Fibroblast of mammary gland (primary cell): Measurements from ENCODE around the gene TNS3.
A peak's percentile ranks its signal among the peaks of the same experiment; 100 is the strongest.

Experiments
- DNase-seq: peaks from one replicate; pipeline ENCODE4 v3.0.0-alpha.2; 2010; ENCODE audit warnings: low read depth
- H3K4me3 ChIP-seq: 2 replicates; pipeline ENCODE4 v1.5.1; 2011; ENCODE audit warnings: low read depth, mild to moderate bottlenecking, low read length, moderate library complexity; ENCODE audit not compliant: control insufficient read depth
- TF ChIP-seq, protein P1 (sequence below): conservative IDR thresholded peaks from 2 replicates; pipeline ENCODE4 v1.5.1; 2011; ENCODE audit warnings: low read depth, low read length, inconsistent platforms; ENCODE audit not compliant: control insufficient read depth, insufficient read depth

Gene TNS3

GRCh38 chr7:47581804-47582763, at the start of gene TNS3:
TNS3 (minus strand) TSS chr7:47582111; CDS start chr7:47439636, 142,475 bp downstream.
- H3K4me3 ChIP-seq, result peak within 1 kb of the TSS; percentile 60
- DNase-seq, result no peak
- TF ChIP-seq, protein P1, sequence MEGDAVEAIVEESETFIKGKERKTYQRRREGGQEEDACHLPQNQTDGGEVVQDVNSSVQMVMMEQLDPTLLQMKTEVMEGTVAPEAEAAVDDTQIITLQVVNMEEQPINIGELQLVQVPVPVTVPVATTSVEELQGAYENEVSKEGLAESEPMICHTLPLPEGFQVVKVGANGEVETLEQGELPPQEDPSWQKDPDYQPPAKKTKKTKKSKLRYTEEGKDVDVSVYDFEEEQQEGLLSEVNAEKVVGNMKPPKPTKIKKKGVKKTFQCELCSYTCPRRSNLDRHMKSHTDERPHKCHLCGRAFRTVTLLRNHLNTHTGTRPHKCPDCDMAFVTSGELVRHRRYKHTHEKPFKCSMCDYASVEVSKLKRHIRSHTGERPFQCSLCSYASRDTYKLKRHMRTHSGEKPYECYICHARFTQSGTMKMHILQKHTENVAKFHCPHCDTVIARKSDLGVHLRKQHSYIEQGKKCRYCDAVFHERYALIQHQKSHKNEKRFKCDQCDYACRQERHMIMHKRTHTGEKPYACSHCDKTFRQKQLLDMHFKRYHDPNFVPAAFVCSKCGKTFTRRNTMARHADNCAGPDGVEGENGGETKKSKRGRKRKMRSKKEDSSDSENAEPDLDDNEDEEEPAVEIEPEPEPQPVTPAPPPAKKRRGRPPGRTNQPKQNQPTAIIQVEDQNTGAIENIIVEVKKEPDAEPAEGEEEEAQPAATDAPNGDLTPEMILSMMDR, result no peak

GRCh38 chr7:47631711-47632110, 49.8 kb upstream of the TNS3 start:
- TF ChIP-seq, protein P1, result no peak
- H3K4me3 ChIP-seq, result no peak overlapping the region

DNA sequence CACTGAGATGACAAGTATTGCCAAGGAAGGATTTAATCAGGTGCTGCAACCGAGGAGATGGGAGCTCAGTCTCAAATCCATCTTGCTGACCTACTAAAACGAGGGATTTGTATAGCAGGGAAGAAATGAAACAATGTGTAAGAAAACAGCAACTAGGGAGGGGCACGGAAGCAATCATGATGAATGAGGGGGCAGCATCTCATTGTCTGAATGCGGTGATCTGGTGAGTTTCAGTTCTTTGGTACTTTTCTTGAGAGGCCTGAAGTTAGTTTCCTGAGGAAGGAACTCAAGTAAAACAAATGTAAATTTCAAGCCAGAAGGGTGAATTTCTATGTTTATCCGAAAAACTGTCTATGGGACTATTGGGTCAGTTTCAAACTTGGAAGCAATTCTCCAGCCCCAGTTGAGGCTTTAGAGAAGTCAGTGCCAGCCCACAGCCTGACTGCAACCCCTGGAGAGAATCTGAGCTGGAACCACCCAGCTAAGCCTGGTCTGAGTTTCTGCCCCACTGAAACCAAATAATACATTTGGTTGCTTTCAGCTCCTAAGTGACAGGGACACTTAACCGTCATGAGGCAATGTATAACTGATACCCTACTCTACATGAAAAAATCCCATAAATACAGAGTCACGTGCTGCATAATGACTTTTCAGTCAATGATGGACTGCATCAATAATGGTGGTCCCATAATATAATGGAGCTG, 45.8 kb upstream of the TNS3 start:
- no peak for DNase-seq

More at GRCh38 chr7:47631711-47632110, 49.8 kb upstream of the TNS3 start:
- no peak for DNase-seq

DNA sequence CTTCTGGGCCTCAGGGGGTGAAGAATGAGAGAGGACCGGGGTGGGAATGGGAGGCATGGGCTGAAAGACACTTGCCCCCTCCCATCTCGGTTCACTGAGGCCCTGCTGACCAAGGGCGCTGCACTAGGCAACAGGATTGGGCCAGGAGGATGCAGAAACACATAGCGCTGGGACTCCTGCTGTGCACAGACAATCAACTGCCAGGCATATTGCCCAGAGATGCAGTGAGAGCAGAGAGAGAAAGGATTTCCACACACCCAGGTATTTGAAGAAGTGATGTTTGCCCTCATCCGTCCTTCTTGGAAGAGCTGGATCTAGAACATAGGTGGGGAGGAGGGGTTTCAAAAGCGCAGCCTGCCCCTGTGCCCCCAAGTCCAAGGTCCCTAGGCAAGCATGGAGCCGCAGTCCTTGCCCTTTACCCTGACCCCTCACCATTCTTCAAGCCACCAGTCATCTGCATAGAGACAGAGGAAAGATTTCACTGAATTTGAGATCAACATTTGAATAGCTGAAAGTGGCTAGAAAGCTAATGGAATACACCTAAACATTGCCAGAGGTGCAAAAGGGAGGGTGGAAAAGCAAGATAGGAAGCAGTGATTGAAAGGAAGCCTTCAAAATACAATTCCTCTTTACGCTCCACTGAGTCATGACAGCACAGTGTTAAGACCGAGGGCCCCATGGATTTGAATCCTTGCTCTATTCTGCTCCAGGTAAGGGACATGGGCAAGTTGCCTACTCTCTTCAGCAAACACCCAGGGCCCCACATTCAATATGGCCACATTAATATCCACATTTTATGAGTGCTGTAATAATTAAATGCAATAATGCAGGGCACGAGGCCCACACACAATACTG, 44.2 kb upstream of the TNS3 start:
- H3K4me3 ChIP-seq, result no peak overlapping the region
- no peak for DNase-seq
- TF ChIP-seq, protein P1, result no peak

More for the DNA sequence above, 45.8 kb upstream of the TNS3 start:
- no peak overlapping the region for H3K4me3 ChIP-seq
- TF ChIP-seq, protein P1, result no peak

DNA sequence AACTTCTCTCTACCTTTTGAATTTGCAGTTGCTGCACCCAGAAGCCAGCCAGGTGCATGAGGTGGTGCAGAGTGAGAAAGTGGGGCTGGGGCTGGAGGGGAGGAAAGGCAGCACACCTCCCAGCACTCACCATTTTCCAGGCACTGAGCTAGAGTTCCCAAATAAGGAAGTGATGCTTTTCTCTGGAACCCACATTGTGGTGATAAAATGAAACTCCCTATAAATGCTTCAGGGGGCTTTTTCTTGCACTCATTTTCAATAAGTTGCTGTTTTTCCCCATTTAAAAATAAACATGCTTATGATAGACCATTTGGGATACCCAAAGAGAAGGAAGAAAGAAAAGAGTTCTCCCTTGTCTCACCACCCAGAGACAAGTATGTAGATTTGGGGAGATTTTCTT, 42.8 kb upstream of the TNS3 start:
- TF ChIP-seq, protein P1, result no peak
- DNase-seq, result no peak
- H3K4me3 ChIP-seq, result no peak overlapping the region
